HCT116 (cell line): ENCODE data around the gene PLCB3.

Experiments used
- CTCF ChIP-seq, 3 experiments: fragments of 200-600 bp in 1 of 3; sonication (generic) in 1 of 3; IDR thresholded peaks in 2 of 3; conservative IDR thresholded peaks in 1 of 3; 2 replicates each; pipeline ENCODE4 v1.5.1; 2012 to 2017; ENCODE audit warnings: low read depth in 2 of 3, low read length in 2 of 3, antibody characterized with exemption in 1 of 3, borderline replicate concordance in 1 of 3, control low read depth in 1 of 3, mild to moderate bottlenecking in 1 of 3, mixed read lengths in 1 of 3, mixed run types in 1 of 3, moderate library complexity in 1 of 3; ENCODE audit not compliant: insufficient read depth in 1 of 3
- EZH2 ChIP-seq: fragments of 200-600 bp; sonication (generic); IDR thresholded peaks from 2 replicates; pipeline ENCODE4 v1.6.1; 2017; ENCODE audit warnings: antibody characterized with exemption, mixed run types
- JUND ChIP-seq: IDR thresholded peaks from 2 replicates; pipeline ENCODE4 v1.6.1; 2012
- POLR2A ChIP-seq: IDR thresholded peaks from 2 replicates; pipeline ENCODE4 v1.7.0; 2011; ENCODE audit warnings: borderline replicate concordance; ENCODE audit not compliant: insufficient read depth, insufficient read length; ENCODE audit errors: extremely low read depth
- POLR2AphosphoS5 ChIP-seq: IDR thresholded peaks from 2 replicates; pipeline ENCODE4 v1.6.1; 2011; ENCODE audit warnings: mild to moderate bottlenecking, low read depth, low read length, moderate library complexity
- SIN3A ChIP-seq: IDR thresholded peaks from 2 replicates; pipeline ENCODE4 v1.6.1; 2012; ENCODE audit warnings: low read depth
- SRF ChIP-seq: IDR thresholded peaks from 2 replicates; pipeline ENCODE4 v1.6.1; 2012; ENCODE audit warnings: low read depth
- TF ChIP-seq, protein P1 (sequence below): IDR thresholded peaks from 2 replicates; pipeline ENCODE4 v1.6.1; 2012; ENCODE audit warnings: low read depth

DNA sequence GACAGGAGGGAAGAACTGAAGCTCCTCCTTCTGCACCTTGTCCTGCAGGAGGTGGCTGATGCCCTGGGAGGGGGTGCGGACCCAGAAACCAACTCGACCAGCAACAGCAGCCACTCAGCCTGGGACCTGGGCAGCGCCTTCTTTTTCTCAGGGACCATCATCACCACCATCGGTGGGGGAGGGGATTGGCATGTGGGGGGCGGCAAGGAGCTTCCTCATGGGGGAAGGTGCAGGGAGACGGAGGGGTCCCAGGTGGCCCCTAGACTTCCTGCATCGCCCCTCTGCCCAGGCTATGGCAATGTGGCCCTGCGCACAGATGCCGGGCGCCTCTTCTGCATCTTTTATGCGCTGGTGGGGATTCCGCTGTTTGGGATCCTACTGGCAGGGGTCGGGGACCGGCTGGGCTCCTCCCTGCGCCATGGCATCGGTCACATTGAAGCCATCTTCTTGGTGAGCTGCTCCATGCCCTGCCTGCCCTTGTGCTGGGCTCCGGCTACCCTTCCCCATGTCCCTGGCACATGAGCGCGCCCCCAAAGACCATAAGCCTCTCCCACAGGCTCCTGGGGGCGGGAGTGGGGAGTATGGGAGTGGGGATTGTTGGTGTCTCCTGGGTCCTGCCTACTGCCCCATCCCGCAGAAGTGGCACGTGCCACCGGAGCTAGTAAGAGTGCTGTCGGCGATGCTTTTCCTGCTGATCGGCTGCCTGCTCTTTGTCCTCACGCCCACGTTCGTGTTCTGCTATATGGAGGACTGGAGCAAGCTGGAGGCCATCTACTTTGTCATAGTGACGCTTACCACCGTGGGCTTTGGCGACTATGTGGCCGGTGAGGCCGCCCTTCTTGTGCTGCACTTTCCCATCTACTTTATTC lies 45.7 kb downstream of the PLCB3 start:
- no peak for TF ChIP-seq CTCF (IDR thresholded peaks at IDR 0.05 in 2 of 3, conservative IDR thresholded peaks at IDR 0.05 in 1 of 3; ENCODE audit: borderline replicate concordance in 1 of 3, insufficient read depth in 1 of 3, low read depth in 2 of 3, low read length in 2 of 3)
- no peak for TF ChIP-seq EZH2
- no peak for TF ChIP-seq SIN3A
- TF ChIP-seq SRF = no peak
- TF ChIP-seq, protein P1, sequence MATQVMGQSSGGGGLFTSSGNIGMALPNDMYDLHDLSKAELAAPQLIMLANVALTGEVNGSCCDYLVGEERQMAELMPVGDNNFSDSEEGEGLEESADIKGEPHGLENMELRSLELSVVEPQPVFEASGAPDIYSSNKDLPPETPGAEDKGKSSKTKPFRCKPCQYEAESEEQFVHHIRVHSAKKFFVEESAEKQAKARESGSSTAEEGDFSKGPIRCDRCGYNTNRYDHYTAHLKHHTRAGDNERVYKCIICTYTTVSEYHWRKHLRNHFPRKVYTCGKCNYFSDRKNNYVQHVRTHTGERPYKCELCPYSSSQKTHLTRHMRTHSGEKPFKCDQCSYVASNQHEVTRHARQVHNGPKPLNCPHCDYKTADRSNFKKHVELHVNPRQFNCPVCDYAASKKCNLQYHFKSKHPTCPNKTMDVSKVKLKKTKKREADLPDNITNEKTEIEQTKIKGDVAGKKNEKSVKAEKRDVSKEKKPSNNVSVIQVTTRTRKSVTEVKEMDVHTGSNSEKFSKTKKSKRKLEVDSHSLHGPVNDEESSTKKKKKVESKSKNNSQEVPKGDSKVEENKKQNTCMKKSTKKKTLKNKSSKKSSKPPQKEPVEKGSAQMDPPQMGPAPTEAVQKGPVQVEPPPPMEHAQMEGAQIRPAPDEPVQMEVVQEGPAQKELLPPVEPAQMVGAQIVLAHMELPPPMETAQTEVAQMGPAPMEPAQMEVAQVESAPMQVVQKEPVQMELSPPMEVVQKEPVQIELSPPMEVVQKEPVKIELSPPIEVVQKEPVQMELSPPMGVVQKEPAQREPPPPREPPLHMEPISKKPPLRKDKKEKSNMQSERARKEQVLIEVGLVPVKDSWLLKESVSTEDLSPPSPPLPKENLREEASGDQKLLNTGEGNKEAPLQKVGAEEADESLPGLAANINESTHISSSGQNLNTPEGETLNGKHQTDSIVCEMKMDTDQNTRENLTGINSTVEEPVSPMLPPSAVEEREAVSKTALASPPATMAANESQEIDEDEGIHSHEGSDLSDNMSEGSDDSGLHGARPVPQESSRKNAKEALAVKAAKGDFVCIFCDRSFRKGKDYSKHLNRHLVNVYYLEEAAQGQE = no peak
- no peak for TF ChIP-seq POLR2AphosphoS5
- TF ChIP-seq JUND = no peak
- TF ChIP-seq POLR2A = no peak
